B cell (primary cell): ENCODE measurements around the gene MRPS22. TPM values are rescaled to one million over a fixed set of nuclear protein-coding genes. Genes with fewer than 3 reads are reported as not detected.

ENCODE experiments used
- ATAC-seq: fragments of 200-7000 bp; cut with Tn5 transposase; one replicate; pipeline ENCODE4 v1.10.0; 2021; ENCODE audit warnings: low read depth, mild to moderate bottlenecking, moderate number of reproducible peaks, moderate library complexity
- CTCF ChIA-PET: fragments of 350-600 bp; sonication (Branson Sonifier 250); formaldehyde crosslinking; loops from one replicate; lab custom pipeline; 2021; ENCODE audit warnings: antibody characterized with exemption, inconsistent platforms; lab: Charles Lee
- POLR2A ChIA-PET: fragments of 350-600 bp; sonication (Branson Sonifier 250); formaldehyde crosslinking; loops from one replicate; lab custom pipeline; 2021; ENCODE audit warnings: antibody characterized with exemption; lab: Charles Lee
- DNase-seq: peaks from one replicate; pipeline ENCODE4 v3.0.0; 2013
- H2AFZ ChIP-seq: 2 replicates; pipeline ENCODE4 v1.6.1; 2012; ENCODE audit warnings: mild to moderate bottlenecking, low read depth, low read length; ENCODE audit not compliant: insufficient read depth, poor library complexity, severe bottlenecking
- H3K27ac ChIP-seq, 2 donors: 1 replicate in 1 of 2; 2 replicates in 1 of 2; pipeline ENCODE4 v1.5.1; 2012 to 2013; ENCODE audit warnings: low read length in 2 of 2, mild to moderate bottlenecking in 2 of 2, moderate library complexity in 1 of 2
- H3K27me3 ChIP-seq, 4 experiments: fragments of 200-600 bp in 1 of 4; sonication (generic) in 1 of 4; replicated peaks in 1 of 4; 1 replicate in 2 of 4; 2 replicates in 2 of 4; pipeline versions ENCODE4 v1.6.1 to v1.7.0; 2013 to 2016; ENCODE audit warnings: low read length in 3 of 4, mild to moderate bottlenecking in 2 of 4, mixed read lengths in 1 of 4, moderate library complexity in 1 of 4; ENCODE audit not compliant: insufficient read depth in 4 of 4, control insufficient read depth in 3 of 4; ENCODE audit errors: control extremely low read depth in 1 of 4
- H3K36me3 ChIP-seq, 2 experiments: replicated peaks in 1 of 2; 1 replicate in 1 of 2; 2 replicates in 1 of 2; pipeline versions ENCODE4 v1.6.1 to v1.7.1; 2013; ENCODE audit warnings: low read length in 1 of 2; ENCODE audit not compliant: insufficient read depth in 2 of 2, control insufficient read depth in 1 of 2; ENCODE audit errors: control extremely low read depth in 1 of 2, extremely low read depth in 1 of 2
- H3K4me1 ChIP-seq, 2 donors: fragments of 200-600 bp in 1 of 2; sonication (generic) in 1 of 2; 1 replicate in 1 of 2; 2 replicates in 1 of 2; pipeline versions ENCODE4 v1.5.1 to v1.6.1; 2013 to 2017; ENCODE audit warnings: low read length in 2 of 2; ENCODE audit not compliant: control insufficient read depth in 2 of 2, insufficient read depth in 2 of 2
- H3K4me2 ChIP-seq: replicated peaks from 2 replicates; pipeline ENCODE3; 2012; ENCODE audit warnings: mild to moderate bottlenecking, low read depth, low read length; ENCODE audit not compliant: poor library complexity, severe bottlenecking
- H3K4me3 ChIP-seq, 5 experiments: fragments of 200-600 bp in 1 of 5; sonication (generic) in 1 of 5; 1 replicate in 3 of 5; 2 replicates in 2 of 5; pipeline versions ENCODE4 v1.5.1 to v1.7.0; 2011 to 2016; ENCODE audit warnings: low read length in 4 of 5, mild to moderate bottlenecking in 4 of 5, low read depth in 2 of 5, control low read depth in 1 of 5, moderate library complexity in 1 of 5; ENCODE audit not compliant: insufficient read depth in 1 of 5; ENCODE audit errors: control extremely low read depth in 1 of 5, extremely low read depth in 1 of 5
- H3K79me2 ChIP-seq: fragments of 200-600 bp; sonication (generic); one replicate; pipeline ENCODE4 v1.6.0; 2016; ENCODE audit warnings: low read length; ENCODE audit not compliant: control insufficient read depth, insufficient read depth
- H3K9ac ChIP-seq: fragments of 200-600 bp; sonication (generic); 2 replicates; pipeline ENCODE4 v1.6.1; 2017; ENCODE audit warnings: mild to moderate bottlenecking, low read length, moderate library complexity
- H3K9me3 ChIP-seq, 3 donors: one replicate each; pipeline versions ENCODE4 v1.6.1 to v1.7.1; 2013; ENCODE audit warnings: low read length in 2 of 3; ENCODE audit not compliant: control insufficient read depth in 2 of 3, insufficient read depth in 1 of 3; ENCODE audit errors: control extremely low read depth in 1 of 3
- H4K20me1 ChIP-seq: 2 replicates; pipeline ENCODE4 v1.6.0; 2012; ENCODE audit warnings: mild to moderate bottlenecking, low read length; ENCODE audit not compliant: insufficient read depth, control insufficient read depth, poor library complexity, severe bottlenecking
- H3K27ac Mint-ChIP-seq: one replicate; pipeline ENCODE4 v1.8.0; 2021; ENCODE audit warnings: mixed read lengths
- H3K27me3 Mint-ChIP-seq: one replicate; pipeline ENCODE4 v1.8.0; 2021; ENCODE audit warnings: mixed read lengths
- H3K4me1 Mint-ChIP-seq: one replicate; pipeline ENCODE4 v1.8.0; 2021; ENCODE audit warnings: mixed read lengths
- H3K4me3 Mint-ChIP-seq: one replicate; pipeline ENCODE4 v1.8.0; 2021; ENCODE audit warnings: mixed read lengths
- H3K9me3 Mint-ChIP-seq: one replicate; pipeline ENCODE4 v1.8.0; 2022; ENCODE audit warnings: mixed read lengths; ENCODE audit not compliant: insufficient read depth
- CTCF ChIP-seq: fragments of 200-600 bp; IDR thresholded peaks from one replicate; pipeline ENCODE4 v1.8.0; 2022; ENCODE audit warnings: antibody characterized with exemption, mild to moderate bottlenecking
- EZH2 ChIP-seq: IDR thresholded peaks from 2 replicates; pipeline ENCODE4 v1.6.1; 2012; ENCODE audit warnings: borderline replicate concordance, low read depth, mild to moderate bottlenecking, moderate library complexity, low read length; ENCODE audit not compliant: insufficient read depth, poor library complexity, severe bottlenecking
- WGBS: methylation state at CpG from one replicate; pipeline ENCODE4 v1.1.5; 2013; ENCODE audit warnings: missing lambda C conversion rate; ENCODE audit not compliant: insufficient coverage; 5-methylcytosine and 5-hydroxymethylcytosine counted together
- intact Hi-C: fragments of 100-400 bp; cut with micrococcal nuclease; formaldehyde crosslinking; loops from one replicate; pipeline ENCODE4 v1.10.0; 2022
- polyA plus RNA-seq: library from polyadenylated mRNA; depleted of rRNA; stranded (reverse); fragments of >200 nt; gene quantifications from 2 replicates; pipeline ENCODE4 v1.2.3, GENCODE V29; 2012
- total RNA-seq, 2 donors: library from RNA; stranded (reverse); fragments of 120-200 nt in 1 of 2; gene quantifications; 1 replicate in 1 of 2; 2 replicates in 1 of 2; pipeline versions ENCODE4 v1.2.3 to v1.2.4, GENCODE V29; 2013 to 2022

MRPS22 gene
- total and polyA plus RNA-seq, 2 donors (not counting 1 experiment from before 2014, with no cell fraction given): 19.1 to 32.5 TPM

- WGBS: 60% methylated on average over 4 of the region's 4 CpGs
- Histone ChIP-seq H3K27me3 (no peaks in the 10 kb centered on the region), H3K9me3 (no peaks in the 10 kb centered on the region), H3K4me2 (no peak overlapping the region), H3K27ac (no peak overlapping the region), H2AFZ (no peak overlapping the region), H3K4me3 (no peak overlapping the region), H3K79me2 (no peaks in the 10 kb centered on the region), H3K36me3 (no peaks in the 10 kb centered on the region), H3K4me1 (no peaks in the 10 kb centered on the region), H4K20me1 (no peaks in the 10 kb centered on the region), H3K9ac (no peak overlapping the region)
- ATAC-seq (no peak), DNase-seq (no peak)
- H3K4me1 Mint-ChIP-seq: no peaks in the 10 kb centered on the region
- no peak overlapping the region for H3K27ac Mint-ChIP-seq
- intact Hi-C loops: no loop called here
- POLR2A ChIA-PET: no interaction called here
- CTCF ChIA-PET: no interaction called here
- no peak overlapping the region for H3K4me3 Mint-ChIP-seq
- H3K9me3 Mint-ChIP-seq: no peaks in the 10 kb centered on the region
- TF ChIP-seq EZH2: no peak
- no peak for TF ChIP-seq CTCF
- H3K27me3 Mint-ChIP-seq: peaks cover 22% of the 10 kb centered on the region
Observed at GRCh38 chr3:139308560-139308959, 35.3 kb upstream of the MRPS22 start.

- Histone ChIP-seq H4K20me1 (no peaks in the 10 kb centered on the region), H3K27ac (no peak overlapping the region), H3K9me3 (no peaks in the 10 kb centered on the region), H3K9ac (no peak overlapping the region), H3K27me3 (no peaks in the 10 kb centered on the region), H3K36me3 (no peaks in the 10 kb centered on the region), H3K79me2 (no peaks in the 10 kb centered on the region), H3K4me3 (no peak overlapping the region), H3K4me1 (no peaks in the 10 kb centered on the region), H2AFZ (no peak overlapping the region), H3K4me2 (no peak overlapping the region)
- DNase-seq: no peak
- no peak for ATAC-seq
- Mint-ChIP-seq H3K4me1 (no peaks in the 10 kb centered on the region), H3K27ac (no peak overlapping the region), H3K4me3 (no peak overlapping the region), H3K9me3 (no peaks in the 10 kb centered on the region), H3K27me3 (peaks cover 24% of the 10 kb centered on the region)
- CTCF ChIA-PET: no interaction called here
- WGBS: 0% methylated on average over 1 of the region's 2 CpGs
- TF ChIP-seq EZH2: no peak
- TF ChIP-seq CTCF: no peak
- intact Hi-C loops: no loop called here
- POLR2A ChIA-PET: no interaction called here
Observed at GRCh38 chr3:139309061-139309591, 34.7 kb upstream of the MRPS22 start.
